ENCODE results near the gene INHBA.

INHBA gene

DNA sequence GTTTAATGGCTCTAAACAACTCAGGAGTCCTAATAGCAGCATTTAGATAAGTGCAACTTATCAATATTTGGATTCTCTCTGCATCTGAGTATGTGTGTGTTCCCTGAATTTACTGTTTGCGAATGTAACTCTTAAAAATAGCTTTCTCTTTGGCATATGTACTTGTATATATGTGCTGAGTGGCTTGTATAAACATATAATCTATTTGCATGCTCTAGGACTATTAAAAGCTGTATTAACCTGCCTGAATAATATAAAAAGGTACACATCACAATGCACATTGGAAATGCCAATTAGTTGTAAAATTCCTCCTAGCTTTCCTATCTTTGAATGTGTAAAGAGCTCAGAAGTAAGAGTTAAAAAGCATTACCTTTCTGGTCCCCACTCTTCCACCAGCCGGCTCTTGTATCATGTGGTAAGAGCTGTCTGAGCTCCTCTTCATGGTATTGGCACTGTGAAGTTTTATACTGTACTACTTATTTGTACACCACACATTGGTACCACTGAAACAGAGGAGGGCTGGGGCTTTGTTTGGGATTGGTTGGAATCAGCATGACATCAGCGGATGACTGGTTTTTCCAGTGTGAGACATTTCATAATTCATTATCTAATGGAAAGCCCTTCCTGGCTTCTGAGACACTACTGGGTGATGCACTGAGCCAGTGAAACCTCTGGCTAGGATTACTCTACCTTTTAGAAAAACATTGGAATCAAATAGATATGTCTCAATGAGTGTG, at the start of gene INHBA:
Gene INHBA, minus strand, starts transcription at position 456 of the 737 bp plus-strand sequence. CDS start 2,716 bp downstream, outside the sequence.
- H3K4me3 ChIP-seq (ENCODE audit: low read depth, low read length), result no peak within 1 kb of the TSS

GRCh38 chr7:41752615-41753014, 49.7 kb upstream of the INHBA start:
- H3K4me3 ChIP-seq (ENCODE audit: low read depth, low read length), result no peak overlapping the region

DNA sequence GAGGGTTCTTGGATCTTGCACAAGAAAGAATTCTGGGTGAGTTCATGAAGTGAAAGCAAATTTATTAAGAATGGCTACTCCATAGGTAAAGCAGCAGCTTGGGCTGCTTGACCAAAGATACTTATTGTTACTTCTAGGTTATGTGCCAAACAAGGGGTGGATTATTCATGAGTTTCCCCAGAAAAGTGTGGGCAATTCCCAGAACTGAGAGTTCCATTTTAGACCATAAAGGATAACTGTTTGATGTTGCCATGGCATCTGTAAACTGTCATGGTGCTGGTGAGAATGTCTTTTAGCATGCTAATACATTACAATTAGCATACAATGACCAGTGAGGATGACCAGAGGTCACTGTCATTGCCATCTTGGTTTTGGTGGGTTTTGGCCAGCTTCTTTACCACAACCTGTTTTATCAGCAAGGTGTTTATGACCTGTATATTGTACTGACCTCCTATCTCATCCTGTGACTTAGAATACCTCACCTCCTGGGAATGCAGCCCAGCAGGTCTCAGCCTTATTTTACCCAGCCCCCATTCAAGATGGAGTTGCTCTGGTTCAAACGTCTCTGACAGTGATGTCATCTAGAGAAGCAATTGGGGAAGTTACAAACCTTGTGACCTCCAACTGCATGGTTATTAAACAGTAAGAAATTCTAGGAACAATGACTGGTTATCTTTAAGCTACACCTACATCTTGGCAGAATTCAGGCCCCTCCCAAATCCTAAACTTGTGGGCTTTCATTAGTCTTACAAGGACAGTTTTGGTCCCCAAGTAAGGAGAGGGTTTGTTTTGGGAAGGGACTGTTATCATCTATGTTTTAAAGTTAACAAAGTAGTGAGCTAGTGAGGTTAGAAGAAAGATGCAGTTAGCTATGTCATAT, 48.0 kb upstream of the INHBA start:
- H3K4me3 ChIP-seq (ENCODE audit: low read depth, low read length), result no peak overlapping the region

DNA sequence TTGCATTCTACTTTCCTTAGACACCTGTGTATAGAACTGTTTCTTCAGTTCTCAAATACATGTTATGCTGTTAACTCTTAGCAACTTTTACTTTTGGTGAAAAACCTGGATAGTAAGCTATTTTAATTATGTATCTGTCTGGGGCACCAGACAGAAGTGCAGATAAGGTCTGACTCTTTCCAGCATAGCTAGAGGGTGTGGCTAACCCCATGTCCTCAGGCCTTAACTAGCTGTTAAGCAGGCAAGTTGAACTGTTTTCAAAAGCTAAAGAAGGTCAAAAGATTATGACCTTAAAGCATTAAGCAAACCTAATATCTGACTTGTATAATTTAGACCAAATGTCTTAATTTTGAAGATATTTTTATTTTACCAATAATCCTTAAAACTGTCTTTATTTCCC, 45.1 kb upstream of the INHBA start:
- H3K4me3 ChIP-seq (ENCODE audit: low read depth, low read length), result no peak overlapping the region

DNA sequence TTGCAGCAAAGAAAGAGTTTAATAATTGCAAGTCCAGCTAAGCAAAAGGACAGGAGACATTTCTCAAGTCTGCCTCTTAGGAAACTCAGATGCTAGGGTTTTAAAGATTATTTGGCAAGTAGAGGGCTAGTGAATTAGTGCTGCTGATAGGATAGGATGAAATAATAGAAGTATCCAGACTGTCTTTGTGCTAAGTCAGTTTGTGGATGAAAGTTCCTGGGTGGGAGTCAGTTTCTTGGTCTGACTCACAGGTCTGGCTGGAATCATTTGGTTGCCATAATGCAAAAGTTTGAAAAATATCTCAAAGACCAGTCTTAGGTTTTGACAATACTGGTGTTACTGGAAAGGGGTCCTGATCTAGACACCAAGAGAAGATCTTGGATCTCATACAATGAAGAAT, 42.6 kb upstream of the INHBA start:
- H3K4me3 ChIP-seq (ENCODE audit: low read depth, low read length), result no peak overlapping the region

DNA sequence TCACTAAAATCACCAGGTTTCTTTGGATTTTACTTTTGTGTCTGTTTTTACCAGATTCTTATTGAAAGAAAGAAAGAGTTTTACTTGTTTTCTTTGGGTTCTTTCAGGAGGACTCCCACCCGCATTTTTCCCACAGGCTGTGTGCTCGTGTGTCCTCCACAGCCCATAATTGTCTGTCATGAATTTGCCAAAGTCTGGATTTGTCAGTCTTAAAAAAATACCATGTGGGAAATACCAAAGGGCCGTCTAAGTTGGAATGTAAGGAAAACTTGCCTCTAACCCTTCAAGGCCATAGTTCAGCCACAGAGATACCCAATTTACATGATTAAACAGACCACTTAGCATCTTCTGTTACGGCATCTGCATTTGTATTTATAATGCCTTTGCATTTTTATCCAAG, 41.3 kb upstream of the INHBA start:
- H3K4me3 ChIP-seq (ENCODE audit: low read depth, low read length), result no peak overlapping the region

GRCh38 chr7:41742401-41743020, 39.6 kb upstream of the INHBA start:
- H3K4me3 ChIP-seq (ENCODE audit: low read depth, low read length), result no peak overlapping the region

DNA sequence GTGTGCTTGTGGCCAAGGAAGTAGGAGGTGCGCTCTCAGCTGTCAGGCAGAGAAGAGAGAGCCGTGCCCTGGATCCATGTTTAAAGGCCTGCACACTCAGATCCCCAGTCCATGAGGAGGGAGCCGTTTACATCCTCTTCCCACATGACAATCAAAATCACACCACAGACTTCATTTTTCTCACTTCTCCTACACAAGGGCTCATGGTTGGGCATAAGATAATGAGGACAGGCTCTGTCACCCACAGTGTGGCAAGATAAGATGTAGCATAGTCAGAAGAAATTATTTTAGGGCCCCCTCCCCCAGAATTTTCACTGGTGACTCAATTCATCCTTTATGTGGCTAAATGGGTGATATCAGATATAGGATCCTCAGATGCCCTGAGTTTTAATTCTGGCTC, 35.9 kb upstream of the INHBA start:
- H3K4me3 ChIP-seq (ENCODE audit: low read depth, low read length), result no peak overlapping the region

GRCh38 chr7:41738336-41738735, 35.4 kb upstream of the INHBA start:
- H3K4me3 ChIP-seq (ENCODE audit: low read depth, low read length), result no peak overlapping the region

DNA sequence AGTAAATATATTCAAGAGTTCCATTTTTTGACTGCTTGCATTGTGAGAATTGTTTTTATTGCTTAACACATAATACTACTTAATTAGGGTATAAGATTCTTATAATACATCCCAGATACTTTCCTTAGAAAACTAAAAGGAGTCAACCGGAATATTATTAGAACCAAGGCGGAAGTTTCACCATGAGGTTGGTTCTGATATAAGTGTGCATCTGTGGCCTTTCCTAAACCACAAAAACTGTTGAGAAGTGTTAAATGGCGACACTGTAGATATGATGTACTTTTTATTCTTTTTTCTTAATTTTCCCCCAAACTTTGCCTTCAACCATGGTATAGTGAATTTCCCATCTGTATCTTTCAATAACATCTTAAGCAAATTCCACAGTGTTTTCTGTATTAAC, 32.3 kb upstream of the INHBA start:
- no peak overlapping the region for H3K4me3 ChIP-seq (ENCODE audit: low read depth, low read length)

- no peak overlapping the region for H3K4me3 ChIP-seq (ENCODE audit: low read depth, low read length)
Measured at GRCh38 chr7:41732843-41733306, 30.0 kb upstream of the INHBA start.

GRCh38 chr7:41732436-41732785, 29.5 kb upstream of the INHBA start:
- no peak overlapping the region for H3K4me3 ChIP-seq (ENCODE audit: low read depth, low read length)

- H3K4me3 ChIP-seq (ENCODE audit: low read depth, low read length), result no peak overlapping the region
Measured at GRCh38 chr7:41731493-41732435, 28.9 kb upstream of the INHBA start.

GRCh38 chr7:41730668-41731067, 27.8 kb upstream of the INHBA start:
- H3K4me3 ChIP-seq (ENCODE audit: low read depth, low read length), result no peak overlapping the region

DNA sequence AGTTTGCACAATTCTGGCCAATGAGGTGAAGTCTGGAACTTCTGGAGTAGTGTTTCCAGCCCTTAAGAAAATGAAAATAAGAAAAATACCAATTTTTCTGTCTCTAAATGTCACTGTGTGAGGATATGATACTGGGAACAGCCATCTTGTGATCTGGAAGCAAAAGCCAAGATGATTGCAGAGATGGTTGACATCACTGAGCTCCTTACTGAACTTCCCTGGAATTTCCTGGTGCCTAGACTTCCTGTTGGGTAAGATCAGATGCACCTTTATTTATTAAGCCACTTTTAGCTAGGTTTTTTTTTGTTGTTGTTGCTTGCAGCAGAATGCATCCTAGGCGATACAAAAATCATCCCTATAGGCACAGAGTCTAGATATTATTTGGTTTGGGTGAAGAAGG, 27.3 kb upstream of the INHBA start:
- no peak overlapping the region for H3K4me3 ChIP-seq (ENCODE audit: low read depth, low read length)

DNA sequence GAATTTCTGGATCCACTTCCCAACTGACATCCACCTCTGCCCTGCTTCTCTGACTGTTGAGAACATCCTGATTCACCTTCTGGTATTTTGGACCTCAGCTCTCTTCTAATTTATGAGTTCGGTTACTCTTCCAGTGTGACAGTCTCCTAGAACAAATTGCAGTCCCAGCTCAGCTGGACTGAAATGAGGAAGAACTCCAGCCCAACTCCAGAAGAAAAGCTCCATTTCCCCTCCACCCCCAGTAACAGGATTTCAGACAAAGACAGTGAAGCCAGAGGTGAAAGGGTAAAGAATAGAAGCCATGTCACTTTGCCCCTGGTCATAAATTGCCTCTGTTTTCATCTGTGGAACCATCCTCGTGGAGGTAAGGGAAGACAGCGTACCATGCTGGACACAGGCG, 26.2 kb upstream of the INHBA start:
- H3K4me3 ChIP-seq (ENCODE audit: low read depth, low read length), result no peak overlapping the region

GRCh38 chr7:41725013-41725412, 22.1 kb upstream of the INHBA start:
- H3K4me3 ChIP-seq (ENCODE audit: low read depth, low read length), result no peak overlapping the region

- no peak overlapping the region for H3K4me3 ChIP-seq (ENCODE audit: low read depth, low read length)
Measured at GRCh38 chr7:41720886-41721285, 18.0 kb upstream of the INHBA start.

GRCh38 chr7:41720046-41720445, 17.2 kb upstream of the INHBA start:
- no peak overlapping the region for H3K4me3 ChIP-seq (ENCODE audit: low read depth, low read length)

DNA sequence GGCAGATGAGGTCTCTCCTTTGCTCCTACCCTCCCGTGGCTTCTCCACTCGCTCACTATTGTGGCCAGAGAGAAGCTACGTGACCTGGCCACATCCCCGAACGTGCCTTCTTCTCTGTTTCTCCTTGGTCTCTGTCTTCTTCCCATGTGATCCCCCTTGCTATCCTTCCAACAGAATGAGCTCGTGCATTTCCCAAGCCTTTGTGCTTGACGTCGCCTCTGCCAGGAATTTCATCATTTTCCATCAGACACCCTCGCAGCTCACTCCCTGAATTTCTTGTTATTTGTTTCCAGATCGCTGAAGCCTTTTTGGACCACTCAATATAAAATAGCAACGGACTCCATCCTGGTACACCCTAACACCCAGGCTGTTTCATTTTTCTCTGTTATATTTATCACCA, 13.8 kb upstream of the INHBA start:
- H3K4me3 ChIP-seq (ENCODE audit: low read depth, low read length), result no peak overlapping the region

GRCh38 chr7:41715000-41715399, 12.1 kb upstream of the INHBA start:
- no peak overlapping the region for H3K4me3 ChIP-seq (ENCODE audit: low read depth, low read length)

Measured in iPS-11a (cell line).